ENCODE measurements around the gene LAMB4.

DNA sequence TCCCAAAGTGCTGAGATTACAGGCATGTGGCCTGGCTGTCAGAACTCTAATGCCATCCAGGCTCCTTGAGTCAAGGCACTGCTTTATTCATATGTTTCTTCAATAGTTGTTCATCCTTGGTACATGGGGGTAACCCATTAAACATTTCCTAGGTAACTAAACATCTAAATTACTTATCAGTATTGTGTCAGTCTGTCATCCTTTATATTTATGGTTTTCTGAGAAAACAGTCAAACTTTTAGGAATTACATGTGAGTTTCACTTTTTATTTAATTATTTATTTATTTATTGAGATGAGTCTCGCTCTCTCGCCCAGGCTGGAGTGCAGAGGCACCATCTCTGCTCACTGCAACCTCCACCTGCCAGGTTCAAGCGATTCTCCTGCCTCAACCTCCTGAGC lies 81.7 kb downstream of the LAMB4 start:
- no peak for TF ChIP-seq SP1 (IDR thresholded peaks at IDR 0.05)
- no peak for TF ChIP-seq LEF1 (IDR thresholded peaks at IDR 0.05; ENCODE audit: borderline replicate concordance)
- no peak for TF ChIP-seq ARNT (IDR thresholded peaks at IDR 0.05)
- no peak for TF ChIP-seq CTBP1 (IDR thresholded peaks at IDR 0.05; ENCODE audit: borderline replicate concordance)
- TF ChIP-seq FOXM1 (IDR thresholded peaks at IDR 0.05; ENCODE audit: borderline replicate concordance): no peak
- no peak for TF ChIP-seq FOXK2 (IDR thresholded peaks at IDR 0.05)
- no peak for TF ChIP-seq FOXA1 (IDR thresholded peaks at IDR 0.05)
- TF ChIP-seq NFRKB (IDR thresholded peaks at IDR 0.05): no peak
- TF ChIP-seq, protein P1, sequence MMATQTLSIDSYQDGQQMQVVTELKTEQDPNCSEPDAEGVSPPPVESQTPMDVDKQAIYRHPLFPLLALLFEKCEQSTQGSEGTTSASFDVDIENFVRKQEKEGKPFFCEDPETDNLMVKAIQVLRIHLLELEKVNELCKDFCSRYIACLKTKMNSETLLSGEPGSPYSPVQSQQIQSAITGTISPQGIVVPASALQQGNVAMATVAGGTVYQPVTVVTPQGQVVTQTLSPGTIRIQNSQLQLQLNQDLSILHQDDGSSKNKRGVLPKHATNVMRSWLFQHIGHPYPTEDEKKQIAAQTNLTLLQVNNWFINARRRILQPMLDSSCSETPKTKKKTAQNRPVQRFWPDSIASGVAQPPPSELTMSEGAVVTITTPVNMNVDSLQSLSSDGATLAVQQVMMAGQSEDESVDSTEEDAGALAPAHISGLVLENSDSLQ (IDR thresholded peaks at IDR 0.05): no peak
- TF ChIP-seq L3MBTL2 (conservative IDR thresholded peaks at IDR 0.05): no peak
